Measurements from ENCODE around the gene SLC38A6. TPM values are rescaled to one million over a fixed set of nuclear protein-coding genes. Genes with fewer than 3 reads are reported as not detected.

SLC38A6 gene
- total RNA-seq, 1 experiment from 2014 or later: 9.3 TPM

DNA sequence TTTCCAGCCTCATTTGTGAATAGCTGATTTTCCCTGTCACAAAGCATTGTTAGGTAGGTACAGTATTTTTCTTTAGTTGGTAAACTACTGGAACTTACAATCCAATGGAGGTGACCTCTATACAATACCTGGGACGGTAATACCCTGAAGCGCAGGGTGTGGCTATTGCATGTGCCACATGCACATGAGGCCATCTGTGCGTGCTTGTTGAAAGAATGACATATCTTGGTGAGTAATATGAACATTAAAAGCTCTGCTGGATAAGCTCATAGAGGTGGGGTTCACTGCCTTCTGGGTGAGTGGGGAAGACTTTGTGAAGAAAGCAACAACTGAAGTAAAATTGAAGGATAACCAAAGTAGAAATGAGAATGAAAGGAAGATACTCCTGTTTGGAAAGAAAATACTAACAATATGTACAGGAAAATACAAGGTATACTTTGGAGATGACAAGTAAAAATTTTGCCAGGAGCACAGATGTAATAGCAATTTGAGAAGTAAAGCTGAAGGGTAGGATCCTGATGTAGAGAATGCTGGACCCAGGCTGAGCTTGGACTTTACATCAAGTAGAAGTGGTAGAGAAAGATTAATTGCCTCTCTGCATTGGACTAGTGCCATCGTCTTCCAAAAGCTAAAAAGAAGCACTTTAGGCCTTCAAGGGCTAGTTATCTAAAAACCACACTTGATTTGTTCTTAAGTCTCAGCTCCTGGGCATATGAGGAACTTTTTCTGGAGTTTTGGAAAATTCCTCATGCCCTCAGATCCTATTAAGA, 97.1 kb downstream of the SLC38A6 start:
- no peaks in the 10 kb centered on the region for H3K4me1 ChIP-seq (ENCODE audit: control insufficient read depth, insufficient read depth, low read length)
- H3K36me3 ChIP-seq (ENCODE audit: control insufficient read depth, insufficient read depth, low read length): no peaks in the 10 kb centered on the region
- intact Hi-C loops (cut with micrococcal nuclease; ENCODE audit: unreplicated experiment) (no loop called here), in situ Hi-C loops (cut with HindIII; ENCODE audit: low pct_unique_long_range_greater_than_20kb, low sequenced_read_pairs) (no loop called here)
- H3K4me3 ChIP-seq (ENCODE audit: low read depth in 2 of 2, low read length in 2 of 2): no peak overlapping the region
- ATAC-seq (no peak), DNase-seq (ENCODE audit: low read depth, low spot score) (no peak)
- POLR2A ChIA-PET: no interaction called here
- no peaks in the 10 kb centered on the region for H3K9me3 ChIP-seq (ENCODE audit: control insufficient read depth, insufficient read depth, low read depth, low read length)
- no TSS peak for BruUV-seq (replicated peaks)
- no peak overlapping the region for H3K27ac ChIP-seq (ENCODE audit: low read length)
- no peak for TF ChIP-seq TCF7L2 (IDR thresholded peaks at IDR 0.05; ENCODE audit: low read depth, low read length)
- no peak for TF ChIP-seq SIN3A (IDR thresholded peaks at IDR 0.05; ENCODE audit: borderline replicate concordance, insufficient read depth, low read depth, low read length)
- TF ChIP-seq, protein P1, sequence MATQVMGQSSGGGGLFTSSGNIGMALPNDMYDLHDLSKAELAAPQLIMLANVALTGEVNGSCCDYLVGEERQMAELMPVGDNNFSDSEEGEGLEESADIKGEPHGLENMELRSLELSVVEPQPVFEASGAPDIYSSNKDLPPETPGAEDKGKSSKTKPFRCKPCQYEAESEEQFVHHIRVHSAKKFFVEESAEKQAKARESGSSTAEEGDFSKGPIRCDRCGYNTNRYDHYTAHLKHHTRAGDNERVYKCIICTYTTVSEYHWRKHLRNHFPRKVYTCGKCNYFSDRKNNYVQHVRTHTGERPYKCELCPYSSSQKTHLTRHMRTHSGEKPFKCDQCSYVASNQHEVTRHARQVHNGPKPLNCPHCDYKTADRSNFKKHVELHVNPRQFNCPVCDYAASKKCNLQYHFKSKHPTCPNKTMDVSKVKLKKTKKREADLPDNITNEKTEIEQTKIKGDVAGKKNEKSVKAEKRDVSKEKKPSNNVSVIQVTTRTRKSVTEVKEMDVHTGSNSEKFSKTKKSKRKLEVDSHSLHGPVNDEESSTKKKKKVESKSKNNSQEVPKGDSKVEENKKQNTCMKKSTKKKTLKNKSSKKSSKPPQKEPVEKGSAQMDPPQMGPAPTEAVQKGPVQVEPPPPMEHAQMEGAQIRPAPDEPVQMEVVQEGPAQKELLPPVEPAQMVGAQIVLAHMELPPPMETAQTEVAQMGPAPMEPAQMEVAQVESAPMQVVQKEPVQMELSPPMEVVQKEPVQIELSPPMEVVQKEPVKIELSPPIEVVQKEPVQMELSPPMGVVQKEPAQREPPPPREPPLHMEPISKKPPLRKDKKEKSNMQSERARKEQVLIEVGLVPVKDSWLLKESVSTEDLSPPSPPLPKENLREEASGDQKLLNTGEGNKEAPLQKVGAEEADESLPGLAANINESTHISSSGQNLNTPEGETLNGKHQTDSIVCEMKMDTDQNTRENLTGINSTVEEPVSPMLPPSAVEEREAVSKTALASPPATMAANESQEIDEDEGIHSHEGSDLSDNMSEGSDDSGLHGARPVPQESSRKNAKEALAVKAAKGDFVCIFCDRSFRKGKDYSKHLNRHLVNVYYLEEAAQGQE (IDR thresholded peaks at IDR 0.05; ENCODE audit: insufficient read depth in 1 of 2, low read depth in 2 of 2, low read length in 1 of 2): no peak
- TF ChIP-seq POLR2AphosphoS5 (IDR thresholded peaks at IDR 0.05; ENCODE audit: low read depth, low read length): no peak
- TF ChIP-seq, protein P2, sequence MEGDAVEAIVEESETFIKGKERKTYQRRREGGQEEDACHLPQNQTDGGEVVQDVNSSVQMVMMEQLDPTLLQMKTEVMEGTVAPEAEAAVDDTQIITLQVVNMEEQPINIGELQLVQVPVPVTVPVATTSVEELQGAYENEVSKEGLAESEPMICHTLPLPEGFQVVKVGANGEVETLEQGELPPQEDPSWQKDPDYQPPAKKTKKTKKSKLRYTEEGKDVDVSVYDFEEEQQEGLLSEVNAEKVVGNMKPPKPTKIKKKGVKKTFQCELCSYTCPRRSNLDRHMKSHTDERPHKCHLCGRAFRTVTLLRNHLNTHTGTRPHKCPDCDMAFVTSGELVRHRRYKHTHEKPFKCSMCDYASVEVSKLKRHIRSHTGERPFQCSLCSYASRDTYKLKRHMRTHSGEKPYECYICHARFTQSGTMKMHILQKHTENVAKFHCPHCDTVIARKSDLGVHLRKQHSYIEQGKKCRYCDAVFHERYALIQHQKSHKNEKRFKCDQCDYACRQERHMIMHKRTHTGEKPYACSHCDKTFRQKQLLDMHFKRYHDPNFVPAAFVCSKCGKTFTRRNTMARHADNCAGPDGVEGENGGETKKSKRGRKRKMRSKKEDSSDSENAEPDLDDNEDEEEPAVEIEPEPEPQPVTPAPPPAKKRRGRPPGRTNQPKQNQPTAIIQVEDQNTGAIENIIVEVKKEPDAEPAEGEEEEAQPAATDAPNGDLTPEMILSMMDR (IDR thresholded peaks at IDR 0.05): no peak
- CTCF ChIA-PET: no interaction called here
- H3K27me3 ChIP-seq (ENCODE audit: control insufficient read depth, insufficient read depth, low read length): no peaks in the 10 kb centered on the region

DNA sequence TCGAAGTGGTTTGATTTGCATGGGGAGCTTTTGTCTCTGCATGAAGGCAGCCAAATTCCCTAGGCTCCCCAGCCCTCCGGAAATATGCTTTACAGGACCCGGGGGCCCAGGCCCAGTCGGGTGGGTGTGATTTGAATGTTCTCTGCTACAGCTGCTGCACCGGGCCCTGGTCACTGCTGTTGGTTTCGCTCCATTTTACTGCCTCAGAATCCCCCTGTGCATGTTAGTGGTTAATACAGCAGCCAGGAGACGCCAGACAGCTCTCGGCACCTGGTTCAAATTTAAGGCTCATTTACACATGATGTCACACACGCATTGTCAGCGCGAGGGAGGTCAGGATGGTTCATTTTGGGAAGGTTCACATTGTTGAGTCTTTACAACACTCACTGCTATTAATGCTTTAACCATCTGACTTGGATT, 99.6 kb downstream of the SLC38A6 start:
- DNase-seq (ENCODE audit: low read depth, low spot score) (no peak), ATAC-seq (no peak)
- ChIA-PET CTCF (no interaction called here), POLR2A (no interaction called here)
- Histone ChIP-seq H3K4me3 (ENCODE audit: low read depth in 2 of 2, low read length in 2 of 2) (no peak overlapping the region), H3K36me3 (ENCODE audit: control insufficient read depth, insufficient read depth, low read length) (no peaks in the 10 kb centered on the region), H3K27me3 (ENCODE audit: control insufficient read depth, insufficient read depth, low read length) (no peaks in the 10 kb centered on the region), H3K27ac (ENCODE audit: low read length) (no peak overlapping the region), H3K4me1 (ENCODE audit: control insufficient read depth, insufficient read depth, low read length) (no peaks in the 10 kb centered on the region), H3K9me3 (ENCODE audit: control insufficient read depth, insufficient read depth, low read depth, low read length) (no peaks in the 10 kb centered on the region)
- in situ Hi-C loops (cut with HindIII; ENCODE audit: low pct_unique_long_range_greater_than_20kb, low sequenced_read_pairs): no loop called here
- intact Hi-C loops (cut with micrococcal nuclease; ENCODE audit: unreplicated experiment): no loop called here
- no TSS peak for BruUV-seq (replicated peaks)
- TF ChIP-seq, protein P1 (IDR thresholded peaks at IDR 0.05; ENCODE audit: insufficient read depth in 1 of 2, low read depth in 2 of 2, low read length in 1 of 2): no peak
- TF ChIP-seq POLR2AphosphoS5 (IDR thresholded peaks at IDR 0.05; ENCODE audit: low read depth, low read length): no peak
- TF ChIP-seq, protein P2 (IDR thresholded peaks at IDR 0.05): no peak
- no peak for TF ChIP-seq SIN3A (IDR thresholded peaks at IDR 0.05; ENCODE audit: borderline replicate concordance, insufficient read depth, low read depth, low read length)
- no peak for TF ChIP-seq TCF7L2 (IDR thresholded peaks at IDR 0.05; ENCODE audit: low read depth, low read length)

All from Panc1 (cell line).